Endothelial cell of umbilical vein (primary cell): Measurements from ENCODE around the gene TYRP1. TPM values are rescaled to one million over a fixed set of nuclear protein-coding genes. Genes with fewer than 3 reads are reported as not detected.

ENCODE experiments used
- BruUV-seq: library from RNA; stranded (reverse); fragments of 400-500 nt; replicated peaks from 2 replicates; lab custom pipeline; 2021; lab: Mats Ljungman, UMichigan
- CTCF ChIA-PET: fragments of 300-600, 350-600 bp; sonication (Branson Sonifier 250); formaldehyde crosslinking; loops from one replicate; lab custom pipeline; 2021; ENCODE audit warnings: antibody characterized with exemption, inconsistent platforms; lab: Charles Lee
- POLR2A ChIA-PET: fragments of 300-600, 350-600 bp; sonication (Branson Sonifier 250); formaldehyde crosslinking; loops from one replicate; lab custom pipeline; 2021; ENCODE audit warnings: antibody characterized with exemption, inconsistent platforms; lab: Charles Lee
- DNase-seq: peaks from one replicate; pipeline ENCODE4 v3.0.0-alpha.2; 2011; ENCODE audit warnings: low read depth, low spot score
- FAIRE-seq: peaks from 2 replicates; lab custom pipeline; 2011; peaks lifted over from hg19 to GRCh38; lab: Jason Lieb, UNC
- H2AFZ ChIP-seq: 2 replicates; pipeline ENCODE4 v1.6.0; 2012; ENCODE audit warnings: low read depth, low read length, control low read depth, inconsistent platforms
- H3K27ac ChIP-seq: 2 replicates; pipeline ENCODE4 v1.5.1; 2011; ENCODE audit warnings: low read depth, mild to moderate bottlenecking, control low read depth, low read length, moderate library complexity; ENCODE audit not compliant: insufficient read depth
- H3K27me3 ChIP-seq, 2 experiments: 2 replicates each; pipeline versions ENCODE4 v1.6.0 to v1.6.1; 2011; ENCODE audit warnings: low read length in 2 of 2, mixed read lengths in 1 of 2; ENCODE audit not compliant: control insufficient read depth in 2 of 2, insufficient read depth in 2 of 2
- H3K36me3 ChIP-seq, 2 experiments: 2 replicates in 1 of 2; 3 replicates in 1 of 2; pipeline ENCODE4 v1.5.1; 2011; ENCODE audit warnings: low read length in 2 of 2, mild to moderate bottlenecking in 1 of 2, moderate library complexity in 1 of 2; ENCODE audit not compliant: control insufficient read depth in 2 of 2, insufficient read depth in 2 of 2; ENCODE audit errors: extremely low read depth in 1 of 2
- H3K4me1 ChIP-seq: 3 replicates; pipeline ENCODE4 v1.5.1; 2011; ENCODE audit warnings: mild to moderate bottlenecking, low read length; ENCODE audit not compliant: control insufficient read depth, insufficient read depth; ENCODE audit errors: extremely low read depth
- H3K4me2 ChIP-seq: 2 replicates; pipeline ENCODE4 v1.6.1; 2011; ENCODE audit warnings: low read length, control low read depth, mixed read lengths; ENCODE audit not compliant: insufficient read depth
- H3K4me3 ChIP-seq, 3 experiments: fragments of 200-600 bp in 1 of 3; sonication (generic), shearing (Covaris generic) in 1 of 3; replicated peaks in 1 of 3; 2 replicates each; pipeline ENCODE4 v1.5.1; 2011 to 2016; ENCODE audit warnings: control low read depth in 3 of 3, low read length in 3 of 3, mild to moderate bottlenecking in 2 of 3, inconsistent platforms in 1 of 3, low read depth in 1 of 3, moderate library complexity in 1 of 3; ENCODE audit not compliant: insufficient read depth in 1 of 3
- H3K79me2 ChIP-seq: 2 replicates; pipeline ENCODE4 v1.6.0; 2012; ENCODE audit warnings: low read length, inconsistent platforms; ENCODE audit not compliant: control insufficient read depth, insufficient read depth
- H3K9ac ChIP-seq: replicated peaks from 2 replicates; pipeline ENCODE3; 2011; ENCODE audit warnings: low read length, control low read depth; ENCODE audit not compliant: insufficient read depth; ENCODE audit errors: extremely low read depth
- H3K9me1 ChIP-seq: replicated peaks from 3 replicates; pipeline ENCODE4 v1.6.0; 2011; ENCODE audit warnings: mild to moderate bottlenecking, low read length; ENCODE audit not compliant: control insufficient read depth, insufficient read depth; ENCODE audit errors: extremely low read depth
- H3K9me3 ChIP-seq: replicated peaks from 2 replicates; pipeline ENCODE4 v1.5.1; 2012; ENCODE audit warnings: low read length, inconsistent platforms; ENCODE audit not compliant: control insufficient read depth, insufficient read depth
- H4K20me1 ChIP-seq: replicated peaks from 2 replicates; pipeline ENCODE3; 2011; ENCODE audit warnings: mild to moderate bottlenecking, low read length; ENCODE audit not compliant: control insufficient read depth, insufficient read depth; ENCODE audit errors: extremely low read depth
- CTCF ChIP-seq, 2 donors: IDR thresholded peaks; 1 replicate in 1 of 2; 2 replicates in 1 of 2; pipeline ENCODE4 v1.5.1; 2011; ENCODE audit warnings: low read length in 2 of 2, mild to moderate bottlenecking in 2 of 2, moderate library complexity in 2 of 2, control low read depth in 1 of 2, inconsistent platforms in 1 of 2, low read depth in 1 of 2; ENCODE audit not compliant: insufficient read depth in 1 of 2; ENCODE audit errors: extremely low read depth in 1 of 2
- EZH2 ChIP-seq: IDR thresholded peaks from 2 replicates; pipeline ENCODE4 v1.6.1; 2012; ENCODE audit warnings: borderline replicate concordance, low read depth, mild to moderate bottlenecking, moderate library complexity, low read length, inconsistent platforms; ENCODE audit not compliant: severe bottlenecking
- FOS ChIP-seq: IDR thresholded peaks from 2 replicates; pipeline ENCODE4 v1.6.1; 2011; ENCODE audit warnings: mild to moderate bottlenecking, low read length, moderate library complexity, borderline replicate concordance; ENCODE audit not compliant: insufficient read depth
- GATA2 ChIP-seq: IDR thresholded peaks from 2 replicates; pipeline ENCODE4 v1.7.0; 2011; ENCODE audit warnings: low read depth, mild to moderate bottlenecking, moderate library complexity, mixed read lengths, low read length; ENCODE audit not compliant: insufficient read length, insufficient read depth
- JUN ChIP-seq: IDR thresholded peaks from 2 replicates; pipeline ENCODE4 v1.6.1; 2011; ENCODE audit warnings: borderline replicate concordance, low read depth; ENCODE audit not compliant: insufficient read length, insufficient read depth
- MAX ChIP-seq: IDR thresholded peaks from 2 replicates; pipeline ENCODE4 v1.6.1; 2011; ENCODE audit not compliant: insufficient read depth, insufficient read length
- MYC ChIP-seq: IDR thresholded peaks from one replicate; pipeline ENCODE4 v1.6.1; 2011; ENCODE audit warnings: mild to moderate bottlenecking, low read depth, low read length
- POLR2A ChIP-seq: IDR thresholded peaks from 2 replicates; pipeline ENCODE4 v1.6.1; 2012; ENCODE audit warnings: low read depth, mild to moderate bottlenecking, control low read depth, low read length
- POLR2AphosphoS5 ChIP-seq: IDR thresholded peaks from 2 replicates; pipeline ENCODE4 v1.6.1; 2012; ENCODE audit warnings: low read depth, mild to moderate bottlenecking, control low read depth, low read length, moderate library complexity; ENCODE audit not compliant: insufficient read depth
- dilution Hi-C: fragments of 300-500 bp; cut with MboI; formaldehyde crosslinking; loops from one replicate; pipeline ENCODE4 v1.15.0; 2019; ENCODE audit warnings: low sequenced_read_pairs; ENCODE audit not compliant: extremely low pct_ligation_motif_present
- intact Hi-C: fragments of 100-400 bp; cut with micrococcal nuclease; formaldehyde crosslinking; loops from one replicate; pipeline ENCODE4 v1.10.0; 2022
- polyA plus RNA-seq, 4 experiments: library from polyadenylated mRNA; depleted of rRNA in 3 of 4; stranded (reverse) in 3 of 4; unstranded in 1 of 4; fragments of >200 nt; gene quantifications; 2 replicates each; pipeline versions ENCODE4 v1.2.1 to v1.2.3, GENCODE V29; 2011 to 2012; ENCODE audit warnings: missing spikeins in 1 of 4
- total RNA-seq: library from RNA; stranded (reverse); gene quantifications from 2 replicates; pipeline ENCODE4 v1.2.3, GENCODE V29; 2021

The TYRP1 gene
- total and polyA plus RNA-seq, 2 donors (not counting 3 experiments of a cell fraction or from before 2014, with no cell fraction given), result 0.63 TPM; not detected in 1

GRCh38 chr9:12696931-12697622 lies 3.9 kb downstream of the TYRP1 start:
- no peaks in the 10 kb centered on the region for H3K9me3 ChIP-seq
- H3K79me2 ChIP-seq, result no peaks in the 10 kb centered on the region
- TF ChIP-seq CTCF (IDR thresholded peaks at IDR 0.05; ENCODE audit: extremely low read depth in 1 of 2, insufficient read depth in 1 of 2, low read depth in 1 of 2, low read length in 2 of 2), result no peak
- TF ChIP-seq POLR2AphosphoS5, result no peak
- no peak for TF ChIP-seq POLR2A
- no peak for TF ChIP-seq MAX
- TF ChIP-seq MYC, result no peak
- TF ChIP-seq EZH2, result no peak
- no peak for TF ChIP-seq JUN
- no peak for TF ChIP-seq GATA2
- TF ChIP-seq FOS, result no peak
- intact Hi-C loops, result no loop called here
- dilution Hi-C loops, result no loop called here
- DNase-seq, result no peak
- no peaks in the 10 kb centered on the region for H3K36me3 ChIP-seq
- H3K4me2 ChIP-seq, result no peak overlapping the region
- no peaks in the 10 kb centered on the region for H3K27me3 ChIP-seq
- no peaks in the 10 kb centered on the region for H3K4me1 ChIP-seq
- ChIA-PET POLR2A (no interaction called here), CTCF (interaction anchor here (0.6 to 1.5 kb wide), 3 partner anchors 19 to 187 kb away, joined by 3 to 4 read pairs (median 3); no protein-coding TSS in a partner anchor)
- H3K9me1 ChIP-seq, result no peaks in the 10 kb centered on the region
- no peak overlapping the region for H3K9ac ChIP-seq
- no TSS peak for BruUV-seq
- H2AFZ ChIP-seq, result no peak overlapping the region
- H3K27ac ChIP-seq, result no peak overlapping the region
- no peak overlapping the region for H3K4me3 ChIP-seq
- no peak for FAIRE-seq
- H4K20me1 ChIP-seq, result no peaks in the 10 kb centered on the region
